CD4-positive, alpha-beta T cell treated with Interleukin-4 for 1 hour (primary cell): Measurements from ENCODE around the gene GBF1.
"Not testable (repeated sequence)": the region's sequence is repeated elsewhere in the genome, so short reads cannot be mapped to it uniquely, and the experiment has no call there.

Experiments
- DNase-seq, 2 donors: peaks; one replicate each; pipeline ENCODE4 v3.0.0-alpha.2; 2020 to 2022

GBF1 gene

GRCh38 chr10:102306710-102307109 lies 61.4 kb downstream of the GBF1 start:
- DNase-seq: no peak

DNA sequence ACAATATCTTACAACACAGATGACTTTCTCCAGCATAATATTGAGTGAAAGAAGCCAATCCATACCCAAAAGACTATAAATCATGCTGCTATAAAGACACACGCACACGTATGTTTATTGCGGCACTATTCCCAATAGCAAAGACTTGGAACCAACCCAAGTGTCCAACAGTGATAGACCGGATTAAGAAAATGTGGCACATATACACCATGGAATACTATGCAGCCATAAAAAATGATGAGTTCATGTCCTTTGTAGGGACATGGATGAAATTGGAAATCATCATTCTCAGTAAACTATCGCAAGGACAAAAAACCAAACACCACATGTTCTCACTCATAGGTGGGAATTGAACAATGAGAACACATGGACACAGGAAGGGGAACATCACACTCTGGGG lies 63.0 kb downstream of the GBF1 start:
- not testable (repeated sequence) for DNase-seq

DNA sequence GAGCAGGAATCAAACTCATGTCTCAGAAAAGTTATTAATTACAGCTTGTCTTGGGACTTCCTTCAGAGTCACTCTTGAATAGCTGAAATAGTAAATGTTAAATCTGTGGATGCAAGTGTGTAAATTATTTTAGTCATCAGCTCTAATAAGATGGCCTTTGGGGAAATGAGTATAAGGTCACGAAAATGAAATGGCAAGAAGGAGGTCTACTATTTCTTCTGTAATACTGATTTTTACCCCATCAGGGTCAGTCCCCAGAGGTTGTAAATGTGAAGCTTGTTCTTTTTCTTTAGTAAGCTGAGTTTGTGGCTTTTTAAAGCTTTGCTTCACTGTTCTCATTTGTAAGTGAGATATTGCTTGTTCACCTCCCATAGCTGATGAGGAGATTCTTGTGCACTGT lies 63.9 kb downstream of the GBF1 start:
- DNase-seq: no peak

GRCh38 chr10:102309916-102310315 lies 64.6 kb downstream of the GBF1 start:
- no peak for DNase-seq

DNA sequence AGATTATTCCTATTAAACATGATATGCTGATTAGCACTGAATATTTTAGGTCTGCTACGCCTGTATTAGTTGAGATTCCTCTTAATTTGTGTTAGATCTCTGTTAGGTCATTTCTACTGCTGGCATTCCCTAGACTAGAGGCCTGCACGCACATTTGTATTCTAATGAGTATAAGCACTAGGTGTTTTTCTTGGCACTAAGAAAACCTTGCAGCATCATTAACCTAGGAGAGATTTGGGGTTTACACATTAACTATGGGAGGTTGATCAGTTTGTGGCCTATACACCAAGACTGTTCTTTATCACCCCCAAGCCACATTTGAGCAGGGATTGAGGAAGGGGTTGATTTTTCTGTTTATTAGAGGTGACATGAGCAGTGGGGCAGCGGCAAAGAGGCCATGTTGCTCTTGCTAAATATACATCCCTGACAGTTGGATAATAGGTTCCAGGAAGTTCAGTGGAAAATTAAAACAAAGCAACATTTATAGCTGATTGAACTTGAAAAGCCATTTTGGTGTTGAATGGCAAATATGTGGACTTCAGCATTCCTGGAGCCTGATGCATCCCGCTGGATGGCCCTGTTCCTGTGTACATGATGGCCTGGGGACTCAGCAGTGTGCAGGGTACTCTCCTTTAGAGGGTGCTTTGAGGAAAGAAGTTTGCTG lies 65.2 kb downstream of the GBF1 start:
- DNase-seq: no peak

- no peak for DNase-seq
Measured at GRCh38 chr10:102311025-102311420, 65.7 kb downstream of the GBF1 start.

DNA sequence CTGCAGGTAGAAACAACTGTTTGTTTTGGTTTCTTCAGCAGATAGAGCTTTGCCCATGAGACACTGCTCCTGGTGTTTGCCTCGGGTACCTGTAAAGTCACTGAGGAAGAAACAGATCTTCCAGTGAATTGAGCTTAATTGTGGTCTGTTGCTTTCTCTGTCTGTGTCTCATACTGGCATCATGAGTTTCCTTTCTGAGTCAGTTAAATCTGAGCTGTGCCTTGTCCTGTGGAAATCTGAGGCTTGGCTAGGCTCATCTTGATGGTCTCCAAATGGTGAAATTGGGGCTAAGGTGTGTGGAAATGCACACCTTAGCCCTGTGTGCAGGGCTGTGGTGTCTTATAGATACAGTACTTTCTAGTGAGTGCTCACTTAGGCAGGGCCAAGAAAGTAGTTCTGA lies 67.4 kb downstream of the GBF1 start:
- DNase-seq: no peak

- DNase-seq: no peak
Measured at GRCh38 chr10:102313221-102313896, 68.0 kb downstream of the GBF1 start.

DNA sequence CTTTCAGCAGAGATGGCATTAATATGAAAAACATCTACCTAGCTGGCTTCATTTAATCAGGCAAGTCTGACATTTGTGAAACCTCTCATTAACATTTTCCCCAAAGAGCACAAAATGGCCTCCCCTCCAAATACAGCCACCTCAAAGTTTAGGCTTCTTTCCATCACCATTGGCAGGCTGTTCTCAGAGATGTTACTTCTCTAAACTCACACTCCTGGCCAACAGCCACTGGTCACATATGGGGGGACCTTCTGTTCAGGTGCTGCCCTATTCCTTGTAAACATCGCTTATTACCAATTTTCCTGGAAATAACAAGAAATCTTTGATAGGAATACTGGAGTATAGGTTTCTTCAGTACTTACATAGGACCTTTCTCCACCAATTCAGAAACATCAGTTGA lies 69.5 kb downstream of the GBF1 start:
- no peak for DNase-seq

DNA sequence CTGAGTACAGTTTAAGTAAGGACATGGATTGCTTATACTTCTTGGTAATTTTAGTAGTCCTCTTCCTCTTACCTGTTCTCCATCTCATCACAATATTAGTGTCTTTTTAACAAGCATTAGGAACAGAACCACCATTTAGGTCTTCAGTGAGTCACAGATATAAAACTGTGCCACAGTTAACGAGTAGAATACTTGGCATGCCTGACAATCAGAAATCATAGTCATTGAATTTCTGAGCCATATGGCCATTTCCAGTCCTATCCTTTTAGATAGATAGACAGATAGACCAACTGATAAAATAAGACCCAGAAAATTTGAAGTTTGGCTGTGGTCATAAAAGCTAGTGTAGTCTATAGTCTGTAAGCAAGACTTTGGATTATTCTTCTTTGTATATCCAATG lies 71.1 kb downstream of the GBF1 start:
- no peak for DNase-seq

DNA sequence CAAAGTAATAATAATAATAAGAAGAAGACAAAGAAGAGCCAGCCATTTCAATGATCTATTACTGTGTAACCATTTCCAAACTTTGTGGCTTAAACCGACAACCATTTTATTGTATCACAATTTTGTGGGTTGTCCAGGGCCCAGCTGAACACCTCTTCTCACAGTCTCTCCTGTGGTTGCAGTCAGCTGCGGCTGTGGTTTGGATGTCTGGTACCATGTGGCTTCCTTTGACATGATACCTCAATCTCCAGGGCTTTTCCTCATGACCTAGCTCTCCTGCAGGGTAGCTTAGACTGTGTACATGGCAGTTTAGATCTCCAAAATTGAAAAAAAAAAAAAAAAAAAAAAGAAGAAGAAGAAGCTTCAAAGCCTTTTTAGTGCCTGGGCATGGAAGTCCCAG lies 77.6 kb downstream of the GBF1 start:
- DNase-seq: peak; percentile 41 to 43

- no peak for DNase-seq
Measured at GRCh38 chr10:102324061-102324460, 78.7 kb downstream of the GBF1 start.

DNA sequence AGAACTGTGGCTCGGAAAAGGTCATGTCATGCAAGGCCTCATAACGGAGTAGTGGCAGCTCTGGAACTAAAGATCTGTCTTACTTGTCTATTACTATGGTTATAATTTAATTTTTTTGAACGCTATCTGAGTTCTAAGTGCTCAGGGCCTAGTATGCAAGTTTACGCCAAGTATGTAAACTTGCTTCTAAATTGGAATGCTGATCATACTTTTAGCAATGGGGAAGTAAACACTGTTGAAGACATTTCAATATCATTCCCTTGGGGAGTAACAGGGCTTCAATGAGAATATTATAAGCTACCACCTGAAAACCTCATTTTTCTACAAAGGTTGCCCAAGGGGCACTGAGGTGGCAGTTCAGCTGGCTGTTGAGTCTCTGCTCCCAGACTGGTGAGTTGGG lies 80.7 kb downstream of the GBF1 start:
- DNase-seq: no peak

- no peak for DNase-seq
Measured at GRCh38 chr10:102327002-102327401, 81.7 kb downstream of the GBF1 start.

- no peak for DNase-seq
Measured at GRCh38 chr10:102327641-102328040, 82.3 kb downstream of the GBF1 start.

DNA sequence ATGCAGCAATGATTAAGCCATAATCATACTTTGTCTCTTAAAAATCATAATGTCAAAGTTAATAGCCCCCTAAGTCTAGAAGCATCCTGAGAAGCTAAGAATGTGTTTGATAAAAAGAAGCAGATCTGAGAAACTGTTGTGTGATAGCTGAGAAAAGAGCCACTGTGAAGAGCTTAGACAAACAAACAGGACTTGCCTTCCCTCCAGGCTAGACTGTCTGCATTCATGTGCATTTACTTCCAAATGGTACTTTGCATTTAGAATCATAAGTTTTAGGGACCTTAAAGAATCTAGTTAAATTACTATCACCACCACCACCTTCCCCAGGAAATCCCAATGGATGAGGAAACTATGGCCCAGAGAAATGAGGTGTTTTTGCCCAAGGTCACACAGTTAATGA lies 87.4 kb downstream of the GBF1 start:
- DNase-seq: no peak

DNA sequence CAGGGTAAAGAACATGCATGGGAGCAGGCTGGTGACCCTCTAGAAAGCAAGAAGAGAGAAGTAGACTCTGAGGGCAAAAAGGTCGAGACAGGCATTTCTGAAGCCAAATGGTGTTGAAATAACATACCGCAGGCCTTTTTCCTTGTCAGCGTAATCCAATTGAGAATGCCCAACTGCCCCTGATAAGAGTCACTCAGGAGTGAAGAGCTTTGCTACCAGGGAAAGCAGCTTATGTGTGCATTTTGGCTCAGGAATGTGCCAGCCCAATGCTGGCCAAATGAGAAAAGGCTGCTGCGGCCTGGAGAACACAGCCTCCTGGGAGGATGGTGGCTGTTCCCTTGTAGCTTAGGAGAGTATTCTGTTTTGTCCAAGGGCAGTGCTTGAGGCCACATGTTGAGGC lies 88.8 kb downstream of the GBF1 start:
- no peak for DNase-seq

GRCh38 chr10:102335184-102335583 lies 89.9 kb downstream of the GBF1 start:
- DNase-seq: no peak

DNA sequence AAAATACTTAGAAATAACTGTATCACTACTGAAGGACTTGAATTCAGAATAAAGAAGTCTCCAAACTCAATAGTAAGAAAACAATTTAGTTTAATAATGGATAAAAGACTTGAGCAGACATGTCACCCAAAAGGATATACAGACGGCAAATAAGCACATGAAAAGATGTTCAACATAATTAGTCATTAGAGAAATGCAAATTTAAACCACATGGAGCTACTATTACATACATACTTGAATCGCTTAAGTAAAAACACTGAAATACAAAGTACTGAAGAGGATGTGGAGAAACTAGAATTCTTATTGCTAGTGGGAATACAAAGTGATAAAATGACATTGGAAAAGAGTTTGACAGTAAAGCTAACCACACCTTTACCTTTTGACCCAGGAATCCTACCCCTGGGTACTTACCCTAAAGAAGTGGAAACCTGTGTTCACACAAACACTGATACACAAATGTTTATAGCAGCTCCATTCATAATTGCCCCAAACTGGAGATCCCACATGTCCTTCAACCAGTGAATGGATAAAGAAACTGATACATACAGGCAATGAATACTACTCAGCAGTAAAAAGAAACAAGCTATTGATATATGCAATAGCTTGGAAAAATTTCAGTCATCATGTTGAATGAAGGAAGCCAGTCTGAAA lies 95.8 kb downstream of the GBF1 start:
- DNase-seq: no peak

DNA sequence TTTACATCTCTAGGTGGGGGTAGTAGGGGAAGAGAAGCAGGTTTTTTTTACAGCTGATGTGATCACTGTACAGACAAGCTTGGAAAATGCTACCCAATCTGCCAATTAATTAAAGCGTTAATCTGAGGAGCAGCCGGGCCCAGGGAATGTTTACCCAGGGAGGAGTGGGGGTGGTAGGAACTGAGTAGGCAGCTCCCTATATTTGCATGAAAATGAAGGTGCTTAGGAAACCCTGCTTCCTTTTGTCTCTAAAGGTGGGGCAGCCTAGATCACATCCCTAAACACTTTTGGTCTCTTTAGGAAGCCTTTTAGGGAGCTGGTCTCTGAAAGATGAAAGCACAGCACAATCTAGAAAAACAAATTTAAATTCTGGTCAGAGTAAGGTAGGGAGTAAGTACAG lies 97.1 kb downstream of the GBF1 start:
- DNase-seq: no peak

GRCh38 chr10:102342958-102343357 lies 97.6 kb downstream of the GBF1 start:
- DNase-seq: no peak

GRCh38 chr10:102344067-102344466 lies 98.7 kb downstream of the GBF1 start:
- DNase-seq: no peak

DNA sequence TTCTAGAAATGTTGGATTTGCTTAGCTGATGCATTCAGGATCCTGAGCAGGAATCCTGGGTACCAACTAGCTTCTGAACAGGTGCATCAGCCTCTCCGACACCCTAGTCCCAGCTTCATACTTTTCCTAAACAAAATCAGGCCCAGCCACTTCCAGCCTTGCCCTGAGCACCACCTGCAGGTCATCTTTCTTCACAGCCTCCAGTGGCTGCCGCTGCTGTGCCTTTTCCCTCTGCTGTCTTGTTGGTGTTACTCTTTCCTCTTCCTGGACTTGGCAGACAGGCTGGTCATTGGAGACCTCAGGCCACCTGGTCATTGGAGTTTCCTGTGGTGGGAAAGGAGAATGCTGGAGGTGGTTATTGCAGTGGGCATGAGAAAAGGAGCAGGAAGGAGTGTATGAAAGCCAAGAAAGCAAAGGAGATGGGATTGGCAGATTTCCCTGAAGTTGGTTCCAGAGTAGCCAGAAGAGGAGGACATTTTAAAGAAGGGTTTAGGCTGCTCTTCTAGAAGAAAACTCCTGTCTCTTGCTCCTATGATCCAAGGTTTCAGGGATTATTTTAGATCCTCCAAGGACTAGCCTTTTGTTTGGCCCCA lies 102.0 kb downstream of the GBF1 start:
- no peak for DNase-seq
